A673 (cell line): ENCODE data around the gene CYSLTR2. TPM values are rescaled to one million over a fixed set of nuclear protein-coding genes. Genes with fewer than 3 reads are reported as not detected.
A peak's percentile ranks its signal among the peaks of the same experiment; 100 is the strongest.

Experiments
- BruUV-seq: library from RNA; stranded (reverse); fragments of 400-500 nt; replicated peaks from 2 replicates; lab custom pipeline; 2021; lab: Mats Ljungman, UMichigan
- CTCF ChIA-PET: fragments of 300-600 bp; sonication (Branson Sonifier 250); formaldehyde crosslinking; loops from one replicate; lab custom pipeline; 2022; ENCODE audit warnings: antibody characterized with exemption; lab: Charles Lee
- POLR2A ChIA-PET: fragments of 300-600 bp; sonication (Branson Sonifier 250); formaldehyde crosslinking; loops from one replicate; lab custom pipeline; 2022; ENCODE audit warnings: antibody characterized with exemption; ENCODE audit not compliant: low non-redundant PET; lab: Charles Lee
- DNase-seq: peaks from one replicate; pipeline ENCODE4 v3.0.0-alpha.2; 2015; ENCODE audit warnings: low spot score
- H3K27ac ChIP-seq: fragments of 200-600 bp; sonication (generic); 2 replicates; pipeline ENCODE4 v1.5.1; 2016; ENCODE audit warnings: mixed run types, low read depth, mild to moderate bottlenecking, mixed read lengths, antibody characterized with exemption, low read length; ENCODE audit not compliant: poor library complexity, severe bottlenecking
- H3K27me3 ChIP-seq: fragments of 200-600 bp; sonication (generic); replicated peaks from 2 replicates; pipeline ENCODE4 v1.6.1; 2017; ENCODE audit warnings: mixed run types, low read depth, mild to moderate bottlenecking, mixed read lengths, antibody characterized with exemption, low read length; ENCODE audit not compliant: insufficient read depth, poor library complexity
- H3K36me3 ChIP-seq: fragments of 200-600 bp; sonication (generic); 2 replicates; pipeline ENCODE4 v1.6.1; 2016; ENCODE audit warnings: mixed run types, mild to moderate bottlenecking, mixed read lengths, antibody characterized with exemption, low read length; ENCODE audit not compliant: insufficient read depth, poor library complexity, severe bottlenecking
- H3K4me1 ChIP-seq: fragments of 200-600 bp; sonication (generic); 2 replicates; pipeline ENCODE4 v1.6.1; 2017; ENCODE audit warnings: mixed run types, mild to moderate bottlenecking, mixed read lengths, antibody characterized with exemption, low read length; ENCODE audit not compliant: insufficient read depth, poor library complexity, severe bottlenecking
- H3K4me3 ChIP-seq: fragments of 200-600 bp; sonication (generic); 2 replicates; pipeline ENCODE4 v1.5.1; 2016; ENCODE audit warnings: low read depth, mixed run types, mild to moderate bottlenecking, mixed read lengths, low read length; ENCODE audit not compliant: poor library complexity, severe bottlenecking
- H3K9me3 ChIP-seq: fragments of 200-600 bp; sonication (generic); 2 replicates; pipeline ENCODE4 v1.6.1; 2016; ENCODE audit warnings: mixed run types, low read depth, mild to moderate bottlenecking, mixed read lengths, antibody characterized with exemption, low read length; ENCODE audit not compliant: poor library complexity, severe bottlenecking
- EZH2 ChIP-seq: fragments of 200-600 bp; sonication (generic); IDR thresholded peaks from 2 replicates; pipeline ENCODE4 v1.6.1; 2017; ENCODE audit warnings: borderline replicate concordance, low read depth, mild to moderate bottlenecking, mixed read lengths, antibody characterized with exemption, low read length; ENCODE audit not compliant: poor library complexity, severe bottlenecking
- intact Hi-C: fragments of 100-400 bp; cut with micrococcal nuclease; formaldehyde crosslinking; loops from one replicate; pipeline ENCODE4 v1.10.0; 2022; ENCODE audit not compliant: unreplicated experiment
- total RNA-seq: library from RNA; stranded (reverse); gene quantifications from 2 replicates; pipeline ENCODE4 v1.2.3, GENCODE V29; 2021
- TF ChIP-seq, protein P1 (sequence below): fragments of 300-800, 200-600 bp; sonication (generic); conservative IDR thresholded peaks from 2 replicates; pipeline ENCODE4 v1.5.1; 2017; ENCODE audit warnings: low read depth, mild to moderate bottlenecking, antibody characterized with exemption, low read length, moderate library complexity, mixed read lengths

CYSLTR2 gene
- total RNA-seq, 1 experiment from 2014 or later, result not detected

DNA sequence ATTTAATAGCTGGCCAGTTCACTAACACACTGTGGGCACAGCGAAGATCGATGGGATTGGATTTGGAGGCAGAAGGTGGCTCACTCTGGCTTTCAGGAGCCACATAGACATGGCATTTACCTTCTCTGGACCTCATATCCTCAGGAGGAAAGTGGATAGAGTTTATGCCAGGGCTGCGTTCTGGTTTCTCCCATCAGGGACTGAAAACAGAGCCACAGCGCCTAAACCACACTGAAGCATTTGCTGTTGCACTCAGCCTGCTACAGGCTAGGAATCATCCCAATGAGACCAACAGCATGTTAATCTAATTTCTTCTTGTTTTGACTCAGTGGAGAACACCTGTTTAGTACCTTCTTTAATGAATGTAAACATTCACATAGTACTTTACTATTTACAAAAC, 1.6 kb downstream of the CYSLTR2 start:
- Histone ChIP-seq H3K27me3 (no peaks in the 10 kb centered on the region), H3K9me3 (no peaks in the 10 kb centered on the region), H3K27ac (no peak overlapping the region), H3K4me1 (no peaks in the 10 kb centered on the region), H3K4me3 (no peak overlapping the region), H3K36me3 (no peaks in the 10 kb centered on the region)
- intact Hi-C loops, result no loop called here
- ChIA-PET CTCF (no interaction called here), POLR2A (no interaction called here)
- BruUV-seq, result no TSS peak
- DNase-seq, result no peak
- TF ChIP-seq, protein P1, sequence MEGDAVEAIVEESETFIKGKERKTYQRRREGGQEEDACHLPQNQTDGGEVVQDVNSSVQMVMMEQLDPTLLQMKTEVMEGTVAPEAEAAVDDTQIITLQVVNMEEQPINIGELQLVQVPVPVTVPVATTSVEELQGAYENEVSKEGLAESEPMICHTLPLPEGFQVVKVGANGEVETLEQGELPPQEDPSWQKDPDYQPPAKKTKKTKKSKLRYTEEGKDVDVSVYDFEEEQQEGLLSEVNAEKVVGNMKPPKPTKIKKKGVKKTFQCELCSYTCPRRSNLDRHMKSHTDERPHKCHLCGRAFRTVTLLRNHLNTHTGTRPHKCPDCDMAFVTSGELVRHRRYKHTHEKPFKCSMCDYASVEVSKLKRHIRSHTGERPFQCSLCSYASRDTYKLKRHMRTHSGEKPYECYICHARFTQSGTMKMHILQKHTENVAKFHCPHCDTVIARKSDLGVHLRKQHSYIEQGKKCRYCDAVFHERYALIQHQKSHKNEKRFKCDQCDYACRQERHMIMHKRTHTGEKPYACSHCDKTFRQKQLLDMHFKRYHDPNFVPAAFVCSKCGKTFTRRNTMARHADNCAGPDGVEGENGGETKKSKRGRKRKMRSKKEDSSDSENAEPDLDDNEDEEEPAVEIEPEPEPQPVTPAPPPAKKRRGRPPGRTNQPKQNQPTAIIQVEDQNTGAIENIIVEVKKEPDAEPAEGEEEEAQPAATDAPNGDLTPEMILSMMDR, result no peak
- TF ChIP-seq EZH2, result no peak

- TF ChIP-seq, protein P1, result no peak
- TF ChIP-seq EZH2, result no peak
Observed at GRCh38 chr13:48656608-48657007, 2.9 kb downstream of the CYSLTR2 start.

DNA sequence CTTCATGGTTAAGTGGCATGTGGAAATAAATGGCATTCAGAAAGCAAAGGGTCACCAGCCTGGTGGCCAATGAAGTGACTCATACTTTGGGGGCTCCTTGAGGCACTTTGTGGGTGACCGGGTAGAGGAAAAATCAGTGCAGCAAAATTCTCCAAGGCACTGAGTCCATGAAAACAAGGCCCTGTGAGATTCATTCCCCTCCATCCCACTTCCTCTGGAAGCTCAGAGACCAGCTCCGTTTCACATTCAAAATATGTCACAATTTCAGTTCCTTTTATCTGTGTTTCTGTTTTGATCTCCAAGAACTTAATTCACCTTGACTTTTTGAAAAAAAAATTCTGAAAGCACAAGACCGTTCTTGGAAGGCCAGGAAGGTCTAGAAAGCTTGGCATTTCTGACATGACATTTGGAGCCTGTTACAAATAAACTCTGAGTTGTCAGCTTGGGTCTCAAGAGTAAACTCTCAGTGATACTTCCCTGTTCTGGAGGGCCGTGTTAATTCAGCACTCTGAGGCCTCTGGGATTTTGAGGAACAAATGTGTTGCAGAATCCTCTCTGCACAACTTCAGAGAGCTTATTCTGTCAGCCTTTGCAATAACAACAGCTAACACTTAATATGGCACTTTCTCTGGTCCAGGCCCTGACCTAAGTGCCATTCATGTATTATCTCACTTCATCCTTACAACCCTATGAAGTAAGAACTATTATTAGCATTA, 6.8 kb downstream of the CYSLTR2 start:
- BruUV-seq, result no TSS peak
- Histone ChIP-seq H3K4me3 (no peak overlapping the region), H3K4me1 (no peaks in the 10 kb centered on the region), H3K27ac (no peak overlapping the region), H3K27me3 (no peaks in the 10 kb centered on the region), H3K36me3 (no peaks in the 10 kb centered on the region), H3K9me3 (no peaks in the 10 kb centered on the region)
- TF ChIP-seq EZH2, result no peak
- TF ChIP-seq, protein P1, result no peak
- CTCF ChIA-PET, result no interaction called here
- POLR2A ChIA-PET, result no interaction called here
- DNase-seq, result no peak
- intact Hi-C loops, result no loop called here

More at GRCh38 chr13:48656608-48657007, 2.9 kb downstream of the CYSLTR2 start:
- H3K4me3 ChIP-seq, result no peak overlapping the region
- no peaks in the 10 kb centered on the region for H3K27me3 ChIP-seq
- no peak overlapping the region for H3K27ac ChIP-seq
- CTCF ChIA-PET, result no interaction called here
- BruUV-seq, result no TSS peak
- POLR2A ChIA-PET, result no interaction called here
- intact Hi-C loops, result no loop called here
- peak; percentile 24 for DNase-seq
- H3K9me3 ChIP-seq, result no peaks in the 10 kb centered on the region
- H3K4me1 ChIP-seq, result no peaks in the 10 kb centered on the region
- H3K36me3 ChIP-seq, result no peaks in the 10 kb centered on the region
